ENCODE measurements around the gene SMC6.

GRCh38 chr2:17736989-17737388 is 16.6 kb downstream of the SMC6 start:
- TF ChIP-seq CTCF (IDR thresholded peaks at IDR 0.05) (no peak), POLR2A (IDR thresholded peaks at IDR 0.05) (no peak)

All from Peyer's patch (tissue), 4 donors.